NCI-H69 (cell line): ENCODE measurements around the gene CREB5.
"Not testable (repeated sequence)": the region's sequence is repeated elsewhere in the genome, so short reads cannot be mapped to it uniquely, and the experiment has no call there.

Source experiments
- DNase-seq: peaks from one replicate; lab custom pipeline; 2025; lab: John Stamatoyannopoulos, UW

The CREB5 gene

GRCh38 chr7:28611399-28611897 is 199.1 kb downstream of the CREB5 start:
- DNase-seq = not testable (repeated sequence)

- DNase-seq = peak; percentile 57
Measured at GRCh38 chr7:28613262-28613661, 200.9 kb downstream of the CREB5 start.

GRCh38 chr7:28615091-28615490 is 202.8 kb downstream of the CREB5 start:
- peak; percentile 41 for DNase-seq

- no peak for DNase-seq
Measured at GRCh38 chr7:28617308-28617880, 205.1 kb downstream of the CREB5 start.

GRCh38 chr7:28618383-28618782 is 206.1 kb downstream of the CREB5 start:
- peak; percentile 64 for DNase-seq

- DNase-seq = no peak
Measured at GRCh38 chr7:28619256-28619655, 206.9 kb downstream of the CREB5 start.

GRCh38 chr7:28621369-28621841 is 209.1 kb downstream of the CREB5 start:
- no peak for DNase-seq

- no peak for DNase-seq
Measured at GRCh38 chr7:28623105-28623730, 210.9 kb downstream of the CREB5 start.

GRCh38 chr7:28623863-28624262 is 211.5 kb downstream of the CREB5 start:
- DNase-seq = peak; percentile 70

GRCh38 chr7:28625432-28625831 is 213.1 kb downstream of the CREB5 start:
- no peak for DNase-seq

- peak; percentile 73 for DNase-seq
Measured at GRCh38 chr7:28626221-28626620, 213.9 kb downstream of the CREB5 start.

GRCh38 chr7:28626624-28627262 is 214.4 kb downstream of the CREB5 start:
- DNase-seq = peak; percentile 81

GRCh38 chr7:28627263-28627653 is 214.9 kb downstream of the CREB5 start:
- no peak for DNase-seq

- no peak for DNase-seq
Measured at GRCh38 chr7:28627896-28628295, 215.6 kb downstream of the CREB5 start.

GRCh38 chr7:28629216-28629842 is 217.0 kb downstream of the CREB5 start:
- no peak for DNase-seq

GRCh38 chr7:28630350-28630749 is 218.0 kb downstream of the CREB5 start:
- DNase-seq = no peak

GRCh38 chr7:28631995-28632394 is 219.7 kb downstream of the CREB5 start:
- DNase-seq = no peak

GRCh38 chr7:28638914-28639313 is 226.6 kb downstream of the CREB5 start:
- no peak for DNase-seq

GRCh38 chr7:28640001-28640400 is 227.7 kb downstream of the CREB5 start:
- DNase-seq = no peak

GRCh38 chr7:28641752-28642545 is 229.6 kb downstream of the CREB5 start:
- no peak for DNase-seq

- peak; percentile 48 for DNase-seq
Measured at GRCh38 chr7:28643188-28643569, 230.9 kb downstream of the CREB5 start.
